HG03135 (cell line): ENCODE measurements around the gene DDIT4L.
"Not testable (repeated sequence)": the region's sequence is repeated elsewhere in the genome, so short reads cannot be mapped to it uniquely, and the experiment has no call there.

ENCODE experiments used
- ATAC-seq: cut with Tn5 transposase; IDR thresholded peaks from one replicate; pipeline ENCODE4 v1.9.1; 2021; ENCODE audit warnings: mild to moderate bottlenecking, moderate library complexity; ENCODE audit not compliant: unreplicated experiment

DDIT4L gene

GRCh38 chr4:100166297-100167039 is 23.8 kb downstream of the DDIT4L start:
- ATAC-seq = no peak

DNA sequence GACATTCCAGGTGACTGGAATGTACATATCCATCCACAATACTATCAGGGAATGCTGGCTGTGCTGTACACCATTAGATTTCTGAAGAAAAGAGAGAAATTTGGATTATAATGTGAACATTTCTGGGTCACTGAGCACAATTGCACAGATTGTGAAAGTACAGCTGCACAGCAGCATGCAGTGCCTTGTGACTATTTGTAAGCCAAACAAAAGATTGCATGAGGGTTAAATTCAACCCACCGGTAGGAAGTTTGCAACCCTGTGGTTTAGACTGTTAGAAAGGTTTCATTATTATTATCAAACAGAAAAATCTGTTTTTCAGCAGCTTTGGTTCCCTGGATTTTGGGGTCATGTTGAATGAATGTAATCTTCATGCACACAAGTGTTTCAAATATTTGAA is 24.5 kb downstream of the DDIT4L start:
- ATAC-seq = no peak

DNA sequence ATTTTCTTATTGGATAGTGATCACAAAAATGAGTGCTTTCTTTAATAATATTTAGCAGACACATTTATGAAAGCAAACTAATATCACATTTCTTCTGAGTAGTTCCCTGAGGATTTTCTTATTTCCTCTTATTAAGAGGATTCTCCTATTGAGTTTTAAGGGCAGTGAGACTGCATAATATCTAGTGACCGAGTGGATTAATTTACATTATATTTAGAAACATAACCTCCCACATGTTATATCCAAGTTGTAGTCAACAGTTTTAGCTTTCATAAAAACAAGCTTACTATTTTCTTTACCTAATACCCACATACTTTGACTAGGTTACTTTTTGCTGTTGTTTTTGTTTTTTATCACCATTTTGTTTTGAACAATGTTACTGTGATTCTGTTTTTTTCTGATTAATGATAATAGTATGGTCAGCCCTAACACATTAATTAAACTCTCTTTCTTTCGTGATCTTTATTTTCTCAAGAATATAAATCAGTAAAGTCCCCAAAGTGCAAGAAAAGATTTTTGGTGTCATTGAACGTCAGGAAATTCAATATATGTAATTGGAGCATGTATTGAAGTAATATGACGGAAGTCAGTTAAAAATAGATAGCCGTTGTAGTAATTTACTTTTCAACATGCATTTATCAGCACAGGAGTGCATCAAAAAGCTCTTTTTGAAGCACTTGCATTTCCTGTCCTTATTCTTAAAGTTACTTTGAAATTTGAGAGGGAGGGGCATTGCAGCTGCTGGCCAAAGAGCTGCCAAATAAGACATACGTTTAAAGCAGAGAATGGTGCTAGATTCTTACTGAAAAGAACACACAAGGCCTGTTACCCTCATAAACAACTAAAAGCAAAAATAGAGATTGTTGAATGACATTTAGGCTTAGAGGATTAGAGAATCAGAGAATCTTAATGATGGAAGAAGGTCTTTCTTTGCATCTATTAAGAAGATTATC is 25.2 kb downstream of the DDIT4L start:
- no peak for ATAC-seq

DNA sequence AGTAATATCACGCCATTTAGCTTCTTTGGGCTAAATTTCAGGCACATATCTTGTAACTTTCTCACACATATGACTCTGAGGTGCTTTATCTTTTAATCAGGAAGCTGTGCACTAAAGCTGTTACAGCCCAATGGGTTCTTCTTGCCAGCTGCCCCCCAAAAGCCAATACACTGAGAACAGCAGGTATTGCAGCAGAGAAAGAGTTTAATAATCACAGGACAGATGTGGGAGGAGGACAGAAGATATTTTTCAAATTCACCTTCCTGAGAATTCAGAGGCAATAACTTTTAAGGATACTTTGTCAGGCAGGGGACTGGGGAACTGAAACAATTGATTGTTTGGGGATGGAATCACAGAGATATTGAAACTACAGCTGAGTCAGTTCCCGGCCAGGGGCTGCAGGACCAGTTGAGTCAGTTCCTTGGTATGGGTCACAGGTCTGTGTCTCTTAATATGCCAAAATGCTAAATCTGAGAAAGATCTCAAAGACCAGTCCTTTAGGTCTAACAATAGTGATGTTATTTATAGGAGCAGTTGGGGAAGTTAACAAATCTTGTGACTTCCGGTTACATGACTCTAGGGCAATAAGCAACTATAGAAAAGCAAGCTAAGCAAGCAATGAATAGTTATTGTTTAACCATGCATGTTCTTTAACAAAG is 28.1 kb downstream of the DDIT4L start:
- peak; percentile 71 for ATAC-seq

- no peak for ATAC-seq
Measured at GRCh38 chr4:100149190-100149589, 41.1 kb downstream of the DDIT4L start.

DNA sequence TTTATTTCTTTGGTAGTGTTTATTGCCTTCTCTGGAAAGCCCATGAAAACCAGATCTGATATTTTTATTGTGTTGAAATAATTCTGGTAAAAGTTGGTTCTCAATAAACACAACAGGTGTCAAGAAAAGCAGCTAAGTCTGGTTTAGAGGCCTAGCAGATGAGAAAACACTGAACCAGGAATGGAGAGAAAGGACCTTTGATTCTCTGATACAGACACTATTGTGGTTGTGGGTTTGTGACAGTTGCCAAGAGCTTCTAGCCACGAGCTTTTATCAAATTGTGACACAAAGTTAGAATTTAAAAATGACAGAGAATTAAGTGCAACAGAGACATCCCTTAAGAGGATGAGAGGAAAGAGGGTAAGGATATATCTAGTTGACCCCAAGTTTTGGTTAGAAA is 42.6 kb downstream of the DDIT4L start:
- no peak for ATAC-seq

- no peak for ATAC-seq
Measured at GRCh38 chr4:100147198-100147597, 43.1 kb downstream of the DDIT4L start.

- no peak for ATAC-seq
Measured at GRCh38 chr4:100146756-100147155, 43.5 kb downstream of the DDIT4L start.

DNA sequence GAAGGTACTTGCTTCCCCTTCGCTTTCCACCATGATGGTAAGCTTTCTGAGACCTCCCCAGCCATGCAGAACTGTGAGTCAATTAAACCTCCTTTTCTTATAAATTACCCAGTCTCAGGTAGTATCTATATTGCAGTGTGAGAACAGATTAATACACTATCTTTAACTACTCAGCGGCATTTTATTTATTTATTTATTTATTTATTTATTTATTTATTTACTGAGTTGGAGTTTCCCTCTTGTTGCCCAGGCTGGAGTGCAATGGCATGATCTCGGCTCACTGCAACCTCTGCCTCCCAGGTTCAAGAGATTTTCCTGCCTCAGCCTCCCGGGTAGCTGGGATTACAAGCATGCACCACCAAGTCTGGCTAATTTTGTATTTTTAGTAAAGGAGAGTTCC is 52.9 kb downstream of the DDIT4L start:
- ATAC-seq = not testable (repeated sequence)
